Pancreas (tissue), 10 donors: ENCODE data around the gene C10orf67. TPM values are rescaled to one million over a fixed set of nuclear protein-coding genes. Genes with fewer than 3 reads are reported as not detected.

Experiments used
- ATAC-seq, 4 donors: fragments of 200-7000 bp; cut with Tn5 transposase; one replicate each; pipeline versions ENCODE4 v1.8.0 to v1.9.1; 2020; ENCODE audit warnings: mild to moderate bottlenecking in 4 of 4, moderate library complexity in 4 of 4
- DNase-seq, 6 donors: peaks; one replicate each; pipeline ENCODE4 v3.0.0-alpha.2; 2020
- FAIRE-seq: peaks from 2 replicates; lab custom pipeline; 2012; peaks lifted over from hg19 to GRCh38; lab: Jason Lieb, UNC
- H3K27ac ChIP-seq, 4 donors: fragments of 200-600 bp; sonication (generic); 1 replicate in 3 of 4; 2 replicates in 1 of 4; pipeline versions ENCODE4 v1.5.0 to v1.8.0; 2020
- H3K27me3 ChIP-seq, 4 donors: fragments of 200-600 bp; one replicate each; pipeline ENCODE4 v1.8.0; 2021
- H3K36me3 ChIP-seq, 3 donors: fragments of 200-600 bp; sonication (generic) in 1 of 3; one replicate each; pipeline versions ENCODE4 v1.5.0 to v1.8.0; 2020 to 2021
- H3K4me1 ChIP-seq, 3 donors: fragments of 200-600 bp; one replicate each; pipeline ENCODE4 v1.8.0; 2021
- H3K4me3 ChIP-seq, 4 donors: fragments of 200-600 bp; sonication (generic) in 2 of 4; one replicate each; pipeline versions ENCODE4 v1.5.0 to v1.8.0; 2020 to 2021
- H3K9me3 ChIP-seq, 4 donors: fragments of 200-600 bp; one replicate each; pipeline ENCODE4 v1.8.0; 2021
- CTCF ChIP-seq, 4 donors: fragments of 200-600 bp; sonication (generic) in 3 of 4; IDR thresholded peaks; one replicate each; pipeline versions ENCODE4 v1.5.0 to v1.8.0; 2021; ENCODE audit warnings: antibody characterized with exemption in 4 of 4
- WGBS, 2 donors: extraction: QIAGEN DNeasy Blood & Tissue Kit; methylation state at CpG; one replicate each; pipeline ENCODE4 v1.1.7; 2013; 5-methylcytosine and 5-hydroxymethylcytosine counted together
- intact Hi-C, 3 donors: fragments of 100-400 bp; cut with DNase I; formaldehyde crosslinking; loops; one replicate each; pipeline versions ENCODE4 v1.11.1 to v1.14.2; 2022
- polyA plus RNA-seq, 2 donors: library from polyadenylated mRNA; stranded (reverse); fragments of 200-250 nt; gene quantifications; one replicate each; pipeline ENCODE4 v1.2.3, GENCODE V29; 2013
- total RNA-seq, 6 donors: library from RNA; stranded (reverse); fragmentation: NEBNext Ultra II Directional in 4 of 6; extraction: Animal tissue kit (Norgen Biotek cat#: 25700) in 4 of 6; gene quantifications; one replicate each; pipeline versions ENCODE4 v1.2.1 to v1.2.4, GENCODE V29; 2021 to 2023
- donor health status: healthy with polysubstance abuse.
- donor health status: DM: no; HTN: no; CAD: no; lungs with moderate emphysema.
- donor health status: DM: no; HTN: no; CAD: no.
- donor health status: control.
- donor health status: control.
- donor health status: Bipolar disorder and iron deficiency.
- donor health status: DM: yes; HTN: yes; CAD: no.
- donor health status: DM: no; HTN: no; CAD: no.
- donor health status: DM: no; HTN: no; CAD: no.
- donor health status: DM: yes; HTN: yes; CAD: no.

The C10orf67 gene
- total and polyA plus RNA-seq, 8 donors: 0.02 to 0.16 (median 0.08) TPM; not detected in 3

GRCh38 chr10:23158370-23158769 lies 186.2 kb downstream of the C10orf67 start:
- ATAC-seq (peak; percentile 86 to 93 (median 90)), DNase-seq (peak in 3 of 6 donors; percentile 35 to 66 (median 49)), FAIRE-seq (no peak)
- intact Hi-C loops: loop anchor here in 1 of 3 donors (5.0 kb wide), 1 partner anchor 134 kb away; no protein-coding TSS in a partner anchor
- 0 to 1% methylated on average over 5 of the region's 5 CpGs for WGBS, 2 donors
- peak; percentile 43 to 73 (median 67) for TF ChIP-seq CTCF (IDR thresholded peaks at IDR 0.05)
- H3K27ac ChIP-seq: no peak overlapping the region
- H3K4me1 ChIP-seq: peaks cover 0 to 12% (median 0%) of the 10 kb centered on the region in 3 donors
- no peaks in the 10 kb centered on the region for H3K9me3 ChIP-seq
- H3K4me3 ChIP-seq: no peak overlapping the region
- no peaks in the 10 kb centered on the region for H3K27me3 ChIP-seq
- H3K36me3 ChIP-seq: no peaks in the 10 kb centered on the region

- no peaks in the 10 kb centered on the region for H3K27me3 ChIP-seq
- no peak overlapping the region for H3K4me3 ChIP-seq
- no peak overlapping the region for H3K27ac ChIP-seq
- no peak for TF ChIP-seq CTCF (IDR thresholded peaks at IDR 0.05)
- ATAC-seq (peak; percentile 73 to 84 (median 80)), FAIRE-seq (no peak), DNase-seq (no peak)
- intact Hi-C loops: loop anchor here in 1 of 3 donors (5.0 kb wide), 1 partner anchor 134 kb away; no protein-coding TSS in a partner anchor
- WGBS, 2 donors: 37 to 42% methylated on average over 12 of the region's 12 CpGs
- no peaks in the 10 kb centered on the region for H3K36me3 ChIP-seq
- H3K4me1 ChIP-seq: peaks cover 0 to 12% (median 0%) of the 10 kb centered on the region in 3 donors
- H3K9me3 ChIP-seq: no peaks in the 10 kb centered on the region
Measured at GRCh38 chr10:23157691-23158369, 186.8 kb downstream of the C10orf67 start.

- FAIRE-seq: no peak
- no peak overlapping the region for H3K4me3 ChIP-seq
- no peak for TF ChIP-seq CTCF (IDR thresholded peaks at IDR 0.05)
- intact Hi-C loops: loop anchor here in 1 of 3 donors (5.0 kb wide), 1 partner anchor 135 kb away; no protein-coding TSS in a partner anchor
- H3K4me1 ChIP-seq: peaks cover 0 to 9% (median 0%) of the 10 kb centered on the region in 3 donors
- DNase-seq: no peak
- ATAC-seq: peak in 1 of 4 donors; percentile 8
- H3K9me3 ChIP-seq: no peaks in the 10 kb centered on the region
- H3K27me3 ChIP-seq: no peaks in the 10 kb centered on the region
- H3K27ac ChIP-seq: no peak overlapping the region
- no peaks in the 10 kb centered on the region for H3K36me3 ChIP-seq
- WGBS, 2 donors: 32 to 39% methylated on average over 14 of the region's 14 CpGs
Measured at GRCh38 chr10:23157239-23157681, 187.3 kb downstream of the C10orf67 start.

- WGBS, 2 donors: 60 to 66% methylated on average over 10 of the region's 10 CpGs
- peaks cover 0 to 3% (median 0%) of the 10 kb centered on the region in 3 donors for H3K4me1 ChIP-seq
- H3K4me3 ChIP-seq: no peak overlapping the region
- no peak for ATAC-seq
- no peaks in the 10 kb centered on the region for H3K27me3 ChIP-seq
- intact Hi-C loops: loop anchor here in 1 of 3 donors (5.0 kb wide), 1 partner anchor 136 kb away; no protein-coding TSS in a partner anchor
- no peaks in the 10 kb centered on the region for H3K9me3 ChIP-seq
- TF ChIP-seq CTCF (IDR thresholded peaks at IDR 0.05): no peak
- no peaks in the 10 kb centered on the region for H3K36me3 ChIP-seq
- no peak overlapping the region for H3K27ac ChIP-seq
- FAIRE-seq: no peak
- DNase-seq: no peak
Measured at GRCh38 chr10:23156447-23157150, 188.0 kb downstream of the C10orf67 start.
